ENCODE results near the gene ANGEL1. TPM values are rescaled to one million over a fixed set of nuclear protein-coding genes. Genes with fewer than 3 reads are reported as not detected.
A peak's percentile ranks its signal among the peaks of the same experiment; 100 is the strongest.

Gene ANGEL1
- total and polyA plus RNA-seq, 2 of the 13 experiments (the other 11 are each of a cell fraction or from before 2014, with no cell fraction given), result 14.3 to 20.1 TPM

GRCh38 chr14:76761960-76762410 is 50.7 kb downstream of the ANGEL1 start:
- Histone ChIP-seq H3K4me2 (ENCODE audit: low read depth, low read length) (peak overlapping the region; percentile 86), H3K9ac (ENCODE audit: insufficient read depth, low read depth, low read length) (no peak overlapping the region), H3K27ac (ENCODE audit: extremely low read length, insufficient read depth, low read length) (no peak overlapping the region), H3K9me3 (ENCODE audit: low read length) (no peaks in the 10 kb centered on the region), H3K36me3 (replicated peaks in 1 of 2; ENCODE audit: control insufficient read depth in 1 of 2, insufficient read depth in 2 of 2, low read length in 2 of 2) (no peaks in the 10 kb centered on the region), H3K4me1 (ENCODE audit: insufficient read depth, low read length) (0 out of 2 replicates have a peak, but pooled peaks cover 7% of the 10 kb centered on the region), H4K20me1 (ENCODE audit: insufficient read depth, low read length) (no peaks in the 10 kb centered on the region), H3K79me2 (ENCODE audit: insufficient read depth, low read length) (no peaks in the 10 kb centered on the region), H3K4me3 (replicated peaks in 1 of 3; ENCODE audit: insufficient read depth in 1 of 3, low read depth in 2 of 3, low read length in 3 of 3) (peak overlapping the region; percentile 7 to 77 (median 54); a peak in 4 of 6 replicates), H3K27me3 (ENCODE audit: control insufficient read depth in 1 of 2, insufficient read depth in 2 of 2, low read length in 2 of 2) (peaks cover 2 to 40% of the 10 kb centered on the region in 2 experiments; a peak in 4 of 5 replicates), H2AFZ (ENCODE audit: low read length) (no peak overlapping the region)
- BruUV-seq (replicated peaks), result no TSS peak
- FAIRE-seq (no peak), ATAC-seq (no peak; the same call in 2 of the 3 replicates), DNase-seq (ENCODE audit: low spot score) (no peak)
- CTCF ChIA-PET (ENCODE audit: low intra/inter-chr PET ratio, low total read pairs), result no interaction called here
- POLR2A ChIA-PET, result interaction anchor here (1.0 kb wide), 1 partner anchor 10 kb away, joined by 4 read pairs; no protein-coding TSS in a partner anchor
- WGBS (ENCODE audit: low lambda C conversion rate), result no CpG with 5 or more reads among the region's 54 CpGs
- in situ Hi-C loops (cut with HindIII; ENCODE audit: extremely low pct_ligation_motif_present, low pct_unique_long_range_greater_than_20kb) (no loop called here), intact Hi-C loops (cut with micrococcal nuclease; ENCODE audit: unreplicated experiment) (no loop called here)
- TF ChIP-seq CHD4 (IDR thresholded peaks at IDR 0.05; ENCODE audit: borderline replicate concordance, low read length) (no peak), HNRNPUL1 (IDR thresholded peaks at IDR 0.05; ENCODE audit: low read depth, low read length) (no peak), ZNF224 (CRISPR knock-in tag; IDR thresholded peaks at IDR 0.05) (no peak), ZNF598 (CRISPR knock-in tag; IDR thresholded peaks at IDR 0.05; ENCODE audit: borderline replicate concordance) (no peak), FIP1L1 (IDR thresholded peaks at IDR 0.05; ENCODE audit: borderline replicate concordance, insufficient read depth, low read depth, low read length) (no peak), ZNF280B (CRISPR knock-in tag; IDR thresholded peaks at IDR 0.05; ENCODE audit: borderline replicate concordance) (no peak), PHF8 (CRISPR knock-in tag; IDR thresholded peaks at IDR 0.05) (no peak), NR2F2 (IDR thresholded peaks at IDR 0.05; ENCODE audit: borderline replicate concordance, low read depth) (no peak), KDM1A (CRISPR knock-in tag; IDR thresholded peaks at IDR 0.05) (no peak), ZNF816 (CRISPR knock-in tag; IDR thresholded peaks at IDR 0.05; ENCODE audit: borderline replicate concordance) (no peak), MXD1 (CRISPR knock-in tag; IDR thresholded peaks at IDR 0.05) (no peak), GZF1 (CRISPR knock-in tag; IDR thresholded peaks at IDR 0.05) (no peak), MYNN (CRISPR knock-in tag; IDR thresholded peaks at IDR 0.05; ENCODE audit: low read depth) (no peak), RARA (CRISPR knock-in tag; IDR thresholded peaks at IDR 0.05) (no peak)

Measured in HepG2 (cell line).